Smooth muscle cell (in vitro differentiated cells): Measurements from ENCODE around the gene SCAP. TPM values are rescaled to one million over a fixed set of nuclear protein-coding genes. Genes with fewer than 3 reads are reported as not detected.

ENCODE experiments used
- DNase-seq: peaks from one replicate; lab custom pipeline; 2025; ENCODE audit not compliant: unreplicated experiment; lab: John Stamatoyannopoulos, UW
- H2AFZ ChIP-seq: fragments of 200-600 bp; sonication (generic); 2 replicates; pipeline ENCODE4 v1.6.0; 2016; ENCODE audit warnings: antibody characterized with exemption, low read depth, mild to moderate bottlenecking
- H3F3A ChIP-seq: fragments of 200-600 bp; sonication (generic); 2 replicates; pipeline ENCODE4 v1.6.0; 2017; ENCODE audit warnings: antibody characterized with exemption, low read depth
- H3K27ac ChIP-seq: fragments of 200-600 bp; sonication (generic); 2 replicates; pipeline ENCODE4 v1.5.1; 2016; ENCODE audit warnings: low read depth, mild to moderate bottlenecking
- H3K27me3 ChIP-seq: fragments of 200-600 bp; sonication (generic); 2 replicates; pipeline ENCODE4 v1.6.1; 2016; ENCODE audit warnings: low read depth, mild to moderate bottlenecking
- H3K36me3 ChIP-seq: fragments of 200-600 bp; sonication (generic); 2 replicates; pipeline ENCODE4 v1.5.1; 2016; ENCODE audit warnings: low read depth
- H3K4me1 ChIP-seq: fragments of 200-600 bp; sonication (generic); 2 replicates; pipeline ENCODE4 v1.5.1; 2016; ENCODE audit warnings: low read depth
- H3K4me2 ChIP-seq: fragments of 200-600 bp; sonication (generic); 2 replicates; pipeline ENCODE4 v1.6.0; 2016; ENCODE audit warnings: mild to moderate bottlenecking
- H3K4me3 ChIP-seq: fragments of 200-600 bp; sonication (generic); 2 replicates; pipeline ENCODE4 v1.5.1; 2016; ENCODE audit warnings: mild to moderate bottlenecking
- H3K79me2 ChIP-seq: fragments of 200-600 bp; sonication (generic); 2 replicates; pipeline ENCODE4 v1.6.0; 2016; ENCODE audit warnings: low read depth, mild to moderate bottlenecking
- H3K9ac ChIP-seq: fragments of 200-600 bp; sonication (generic); 2 replicates; pipeline ENCODE4 v1.6.0; 2016; ENCODE audit warnings: low read depth
- H3K9me3 ChIP-seq: fragments of 200-600 bp; sonication (generic); replicated peaks from 2 replicates; pipeline ENCODE4 v1.5.1; 2016; ENCODE audit warnings: low read depth
- H4K20me1 ChIP-seq: fragments of 200-600 bp; sonication (generic); 2 replicates; pipeline ENCODE4 v1.6.0; 2016; ENCODE audit warnings: low read depth
- WGBS: methylation state at CpG from one replicate; pipeline ENCODE4 v1.1.7; 2016; ENCODE audit warnings: low lambda C conversion rate; 5-methylcytosine and 5-hydroxymethylcytosine counted together
- polyA plus RNA-seq: library from polyadenylated mRNA; unstranded; fragments of >200 nt; fragmentation: Nextera tagmentation; extraction: Ambion mirVana; gene quantifications from 2 replicates; pipeline ENCODE4 v1.2.1, GENCODE V29; 2016
- total RNA-seq: library from RNA; depleted of rRNA; stranded (reverse); fragments of >200 nt; gene quantifications from 2 replicates; pipeline ENCODE4 v1.2.3, GENCODE V29; 2014
- TF ChIP-seq, protein P1 (sequence below): fragments of 200-600 bp; sonication (generic); IDR thresholded peaks from 2 replicates; pipeline ENCODE4 v1.5.1; 2017; ENCODE audit warnings: borderline replicate concordance, mild to moderate bottlenecking, antibody characterized with exemption; ENCODE audit not compliant: insufficient read depth, poor library complexity, severe bottlenecking

The SCAP gene
- total and polyA plus RNA-seq, 2 experiments from 2014 or later, result 29.2 to 31.0 TPM

- Histone ChIP-seq H3K36me3 (no peaks in the 10 kb centered on the region), H3K9me3 (no peaks in the 10 kb centered on the region), H3K27me3 (no peaks in the 10 kb centered on the region), H2AFZ (no peak overlapping the region), H3F3A (no peaks in the 10 kb centered on the region), H3K4me2 (no peak overlapping the region), H3K4me1 (no peaks in the 10 kb centered on the region), H3K4me3 (no peak overlapping the region), H3K9ac (no peak overlapping the region), H3K79me2 (peaks cover 38% of the 10 kb centered on the region), H3K27ac (no peak overlapping the region), H4K20me1 (peaks cover 33% of the 10 kb centered on the region)
- 76% methylated on average over 3 of the region's 3 CpGs for WGBS
- TF ChIP-seq, protein P1, sequence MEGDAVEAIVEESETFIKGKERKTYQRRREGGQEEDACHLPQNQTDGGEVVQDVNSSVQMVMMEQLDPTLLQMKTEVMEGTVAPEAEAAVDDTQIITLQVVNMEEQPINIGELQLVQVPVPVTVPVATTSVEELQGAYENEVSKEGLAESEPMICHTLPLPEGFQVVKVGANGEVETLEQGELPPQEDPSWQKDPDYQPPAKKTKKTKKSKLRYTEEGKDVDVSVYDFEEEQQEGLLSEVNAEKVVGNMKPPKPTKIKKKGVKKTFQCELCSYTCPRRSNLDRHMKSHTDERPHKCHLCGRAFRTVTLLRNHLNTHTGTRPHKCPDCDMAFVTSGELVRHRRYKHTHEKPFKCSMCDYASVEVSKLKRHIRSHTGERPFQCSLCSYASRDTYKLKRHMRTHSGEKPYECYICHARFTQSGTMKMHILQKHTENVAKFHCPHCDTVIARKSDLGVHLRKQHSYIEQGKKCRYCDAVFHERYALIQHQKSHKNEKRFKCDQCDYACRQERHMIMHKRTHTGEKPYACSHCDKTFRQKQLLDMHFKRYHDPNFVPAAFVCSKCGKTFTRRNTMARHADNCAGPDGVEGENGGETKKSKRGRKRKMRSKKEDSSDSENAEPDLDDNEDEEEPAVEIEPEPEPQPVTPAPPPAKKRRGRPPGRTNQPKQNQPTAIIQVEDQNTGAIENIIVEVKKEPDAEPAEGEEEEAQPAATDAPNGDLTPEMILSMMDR, result no peak
- DNase-seq, result no peak
These were observed 19.8 kb downstream of the SCAP start for GRCh38 chr3:47455806-47456452.

- TF ChIP-seq, protein P1, result no peak
- no peak for DNase-seq
These were observed 23.1 kb downstream of the SCAP start for GRCh38 chr3:47452453-47453215.

GRCh38 chr3:47444103-47444502 lies 31.6 kb downstream of the SCAP start:
- Histone ChIP-seq H3K79me2 (peaks cover 16% of the 10 kb centered on the region), H3K36me3 (no peaks in the 10 kb centered on the region), H3K4me3 (no peak overlapping the region), H3K9me3 (no peaks in the 10 kb centered on the region), H4K20me1 (peaks cover 4% of the 10 kb centered on the region), H3K9ac (peak overlapping the region; percentile 47), H2AFZ (no peak overlapping the region), H3F3A (no peaks in the 10 kb centered on the region), H3K4me2 (peak overlapping the region; percentile 32), H3K27me3 (no peaks in the 10 kb centered on the region), H3K27ac (peak overlapping the region; percentile 87), H3K4me1 (no peaks in the 10 kb centered on the region)
- no peak for DNase-seq
- TF ChIP-seq, protein P1, result no peak
- 78% methylated on average over 5 of the region's 5 CpGs for WGBS

More at GRCh38 chr3:47452453-47453215, 23.1 kb downstream of the SCAP start:
- Histone ChIP-seq H3K4me2 (no peak overlapping the region), H3K4me1 (no peaks in the 10 kb centered on the region), H3K4me3 (no peak overlapping the region), H2AFZ (no peak overlapping the region), H4K20me1 (peaks cover 33% of the 10 kb centered on the region), H3K36me3 (no peaks in the 10 kb centered on the region), H3K9me3 (no peaks in the 10 kb centered on the region), H3F3A (no peaks in the 10 kb centered on the region), H3K9ac (no peak overlapping the region), H3K27ac (no peak overlapping the region), H3K27me3 (no peaks in the 10 kb centered on the region), H3K79me2 (peaks cover 39% of the 10 kb centered on the region)
- WGBS, result 70% methylated on average over 4 of the region's 4 CpGs
